H1 (cell line): ENCODE results near the gene DKK3. TPM values are rescaled to one million over a fixed set of nuclear protein-coding genes. Genes with fewer than 3 reads are reported as not detected.

Experiments
- CTCF ChIA-PET: fragments of 300-600 bp; sonication (Branson Sonifier 250); formaldehyde crosslinking; loops from one replicate; lab custom pipeline; 2021; ENCODE audit not compliant: partially characterized antibody; lab: Charles Lee
- POLR2A ChIA-PET: fragments of 300-600 bp; sonication (Branson Sonifier 250); formaldehyde crosslinking; loops from one replicate; lab custom pipeline; 2021; ENCODE audit warnings: inconsistent platforms; ENCODE audit not compliant: partially characterized antibody; lab: Charles Lee
- DNase-seq, 2 experiments: peaks; one replicate each; pipeline versions ENCODE4 v3.0.0 to v3.0.0-alpha.2; 2010 to 2022; ENCODE audit warnings: low spot score in 2 of 2, low read depth in 1 of 2, mixed read lengths in 1 of 2
- FAIRE-seq: peaks from 2 replicates; lab custom pipeline; 2011; peaks lifted over from hg19 to GRCh38; lab: Jason Lieb, UNC
- H2AFZ ChIP-seq: 2 replicates; pipeline ENCODE4 v1.8.1; 2012; ENCODE audit warnings: low read length, inconsistent platforms
- H2AK5ac ChIP-seq: 2 replicates; pipeline ENCODE4 v1.6.1; 2013; ENCODE audit warnings: low read depth, low read length
- H2BK120ac ChIP-seq: replicated peaks from 2 replicates; pipeline ENCODE3; 2013; ENCODE audit warnings: low read depth, low read length, inconsistent platforms
- H2BK12ac ChIP-seq: 2 replicates; pipeline ENCODE4 v1.6.1; 2013; ENCODE audit warnings: low read depth, low read length
- H2BK15ac ChIP-seq: 2 replicates; pipeline ENCODE4 v1.6.1; 2013; ENCODE audit warnings: low read length
- H2BK20ac ChIP-seq: 2 replicates; pipeline ENCODE4 v1.6.1; 2013; ENCODE audit warnings: low read length
- H2BK5ac ChIP-seq: 2 replicates; pipeline ENCODE4 v1.6.1; 2013; ENCODE audit warnings: low read depth, low read length
- H3K14ac ChIP-seq: 2 replicates; pipeline ENCODE4 v1.6.1; 2013; ENCODE audit warnings: inconsistent platforms; ENCODE audit not compliant: insufficient read length
- H3K18ac ChIP-seq: 2 replicates; pipeline ENCODE4 v1.6.1; 2013; ENCODE audit warnings: low read length; ENCODE audit errors: extremely low read depth
- H3K23ac ChIP-seq: 2 replicates; pipeline ENCODE4 v1.6.1; 2013; ENCODE audit warnings: inconsistent platforms; ENCODE audit not compliant: insufficient read length
- H3K23me2 ChIP-seq: 2 replicates; pipeline ENCODE4 v1.6.1; 2013; ENCODE audit warnings: low read depth, low read length
- H3K27ac ChIP-seq: 2 replicates; pipeline ENCODE4 v1.6.1; 2011; ENCODE audit warnings: low read depth, low read length, inconsistent platforms
- H3K27me3 ChIP-seq, 4 experiments: replicated peaks in 1 of 4; 1 replicate in 1 of 4; 2 replicates in 3 of 4; pipeline versions ENCODE4 v1.6.1 to v1.8.1; 2011 to 2013; ENCODE audit warnings: low read length in 3 of 4, mild to moderate bottlenecking in 3 of 4, inconsistent platforms in 2 of 4, mixed read lengths in 2 of 4, moderate library complexity in 1 of 4; ENCODE audit not compliant: control insufficient read depth in 3 of 4, insufficient read depth in 3 of 4; ENCODE audit errors: extremely low read depth in 1 of 4
- H3K36me3 ChIP-seq, 4 experiments: 2 replicates each; pipeline versions ENCODE4 v1.6.1 to v1.8.1; 2011 to 2013; ENCODE audit warnings: mild to moderate bottlenecking in 4 of 4, low read length in 3 of 4, moderate library complexity in 2 of 4, control low read depth in 1 of 4, inconsistent platforms in 1 of 4; ENCODE audit not compliant: insufficient read depth in 4 of 4, control insufficient read depth in 2 of 4
- H3K4ac ChIP-seq: replicated peaks from 2 replicates; pipeline ENCODE3; 2013; ENCODE audit warnings: low read length, low read depth, mixed read lengths, inconsistent platforms; ENCODE audit not compliant: insufficient read length
- H3K4me1 ChIP-seq, 4 experiments: replicated peaks in 1 of 4; 1 replicate in 1 of 4; 2 replicates in 3 of 4; pipeline versions ENCODE4 v1.6.1 to v1.8.1; 2011 to 2013; ENCODE audit warnings: low read length in 3 of 4, inconsistent platforms in 2 of 4, mixed read lengths in 1 of 4; ENCODE audit not compliant: insufficient read depth in 4 of 4, control insufficient read depth in 3 of 4
- H3K4me2 ChIP-seq, 2 experiments: 2 replicates each; pipeline versions ENCODE4 v1.6.1 to v1.8.1; 2011 to 2013; ENCODE audit warnings: low read depth in 2 of 2, low read length in 2 of 2, control low read depth in 1 of 2, inconsistent platforms in 1 of 2, mild to moderate bottlenecking in 1 of 2; ENCODE audit not compliant: insufficient read depth in 1 of 2
- H3K4me3 ChIP-seq, 4 experiments: fragments of 200-600, 300-600 bp in 1 of 4; sonication (generic), shearing (Covaris generic), sonication (Bioruptor Twin) in 1 of 4; 2 replicates each; pipeline versions ENCODE4 v1.5.1 to v1.8.1; 2011 to 2016; ENCODE audit warnings: low read length in 4 of 4, low read depth in 3 of 4, control low read depth in 2 of 4, inconsistent platforms in 2 of 4, mild to moderate bottlenecking in 2 of 4, mixed read lengths in 1 of 4, moderate library complexity in 1 of 4; ENCODE audit not compliant: insufficient read depth in 2 of 4; ENCODE audit errors: extremely low read depth in 1 of 4
- H3K56ac ChIP-seq: replicated peaks from 2 replicates; pipeline ENCODE3; 2013; ENCODE audit warnings: low read depth, mild to moderate bottlenecking, mixed read lengths, low read length, inconsistent platforms; ENCODE audit not compliant: insufficient read length
- H3K79me1 ChIP-seq: 2 replicates; pipeline ENCODE4 v1.6.1; 2013; ENCODE audit warnings: low read depth, low read length, control low read depth
- H3K79me2 ChIP-seq, 2 experiments: 2 replicates each; pipeline versions ENCODE4 v1.6.1 to v1.8.1; 2012 to 2013; ENCODE audit warnings: low read length in 2 of 2, mild to moderate bottlenecking in 2 of 2, inconsistent platforms in 1 of 2; ENCODE audit not compliant: insufficient read depth in 2 of 2, control insufficient read depth in 1 of 2
- H3K9ac ChIP-seq, 4 experiments: replicated peaks in 1 of 4; 1 replicate in 1 of 4; 2 replicates in 3 of 4; pipeline versions ENCODE4 v1.6.1 to v1.8.1; 2011 to 2013; ENCODE audit warnings: low read depth in 3 of 4, low read length in 3 of 4, control low read depth in 2 of 4, mild to moderate bottlenecking in 2 of 4, moderate library complexity in 2 of 4, inconsistent platforms in 1 of 4; ENCODE audit errors: extremely low read depth in 1 of 4
- H3K9me3 ChIP-seq, 2 experiments: 2 replicates each; pipeline versions ENCODE4 v1.6.1 to v1.8.1; 2012 to 2013; ENCODE audit warnings: mild to moderate bottlenecking in 2 of 2, moderate library complexity in 2 of 2, control low read depth in 1 of 2, inconsistent platforms in 1 of 2, low read depth in 1 of 2, low read length in 1 of 2, mixed read lengths in 1 of 2; ENCODE audit not compliant: insufficient read depth in 2 of 2
- H4K20me1 ChIP-seq, 2 experiments: replicated peaks in 1 of 2; 2 replicates each; pipeline versions ENCODE3 to v1.8.1; 2011 to 2013; ENCODE audit warnings: inconsistent platforms in 2 of 2, low read length in 2 of 2, mild to moderate bottlenecking in 1 of 2; ENCODE audit not compliant: insufficient read depth in 2 of 2, control insufficient read depth in 1 of 2
- H4K5ac ChIP-seq: 2 replicates; pipeline ENCODE4 v1.6.1; 2013; ENCODE audit warnings: low read length, low read depth, mixed read lengths, inconsistent platforms; ENCODE audit not compliant: insufficient read length
- H4K8ac ChIP-seq: 2 replicates; pipeline ENCODE4 v1.8.0; 2013; ENCODE audit warnings: mild to moderate bottlenecking, moderate library complexity, low read length, inconsistent platforms; ENCODE audit not compliant: insufficient read depth; ENCODE audit errors: extremely low read depth
- H4K91ac ChIP-seq: replicated peaks from 2 replicates; pipeline ENCODE3; 2013; ENCODE audit warnings: low read length, mixed read lengths, inconsistent platforms; ENCODE audit not compliant: insufficient read length
- CHD2 ChIP-seq: IDR thresholded peaks from 2 replicates; pipeline ENCODE4 v1.6.1; 2012; ENCODE audit warnings: low read length, improper control_type of control experiment
- MAFK ChIP-seq: IDR thresholded peaks from 2 replicates; pipeline ENCODE4 v1.6.1; 2012; ENCODE audit warnings: low read depth, mild to moderate bottlenecking, improper control_type of control experiment, low read length
- MAX ChIP-seq: IDR thresholded peaks from 2 replicates; pipeline ENCODE4 v1.6.1; 2012; ENCODE audit warnings: inconsistent platforms
- POLR2AphosphoS5 ChIP-seq: IDR thresholded peaks from 2 replicates; pipeline ENCODE4 v1.6.1; 2011; ENCODE audit warnings: low read depth, low read length
- SAP30 ChIP-seq: fragments of 300-600 bp; sonication (generic); IDR thresholded peaks from 2 replicates; pipeline ENCODE4 v1.7.1; 2012; ENCODE audit warnings: low read length, moderate library complexity, mild to moderate bottlenecking, inconsistent platforms; ENCODE audit not compliant: insufficient read depth, insufficient replicate concordance
- SP2 ChIP-seq: IDR thresholded peaks from 2 replicates; pipeline ENCODE4 v1.6.1; 2012; ENCODE audit warnings: mild to moderate bottlenecking, low read length, inconsistent platforms
- ZNF274 ChIP-seq: IDR thresholded peaks from 2 replicates; pipeline ENCODE4 v1.7.0; 2012; ENCODE audit warnings: low read length, borderline replicate concordance; ENCODE audit errors: extremely low read depth
- WGBS, 2 experiments: shearing (Covaris generic) in 1 of 2; methylation state at CpG; one replicate each; pipeline versions ENCODE4 v1.1.6 to v1.1.7; 2013 to 2015; ENCODE audit warnings: low lambda C conversion rate in 2 of 2, mixed read lengths in 2 of 2, inconsistent platforms in 1 of 2, low coverage in 1 of 2, missing lambda C conversion rate in 1 of 2; ENCODE audit not compliant: insufficient replicate concordance in 2 of 2, insufficient coverage in 1 of 2, insufficient read length in 1 of 2; ENCODE audit errors: extremely low coverage in 1 of 2, missing lambda C conversion rate in 1 of 2; 5-methylcytosine and 5-hydroxymethylcytosine counted together
- polyA plus RNA-seq, 7 experiments: library from polyadenylated mRNA; depleted of rRNA in 3 of 7; stranded (reverse) in 5 of 7; unstranded in 2 of 7; fragments of >200 nt in 5 of 7; fragments of 200-250 nt in 2 of 7; gene quantifications; 1 replicate in 5 of 7; 2 replicates in 1 of 7; 4 replicates in 1 of 7; pipeline versions ENCODE4 v1.2.1 to v1.2.3, GENCODE V29; 2011 to 2013; ENCODE audit warnings: missing spikeins in 2 of 7, mixed read lengths in 2 of 7
- total RNA-seq: library from RNA; stranded (reverse); fragmentation: NEBNext Ultra II Directional; extraction: Animal tissue kit (Norgen Biotek cat#: 25700); gene quantifications from 2 replicates; pipeline ENCODE4 v1.2.1, GENCODE V29; 2021

The DKK3 gene
- total and polyA plus RNA-seq, 2 of the 8 experiments (the other 6 are each of a cell fraction or from before 2014, with no cell fraction given), result 30.0 to 40.1 TPM

GRCh38 chr11:11971906-11972547, 36.4 kb downstream of the DKK3 start:
- Histone ChIP-seq H2BK120ac (no peak overlapping the region), H3K79me1 (no peaks in the 10 kb centered on the region), H3K79me2 (no peaks in the 10 kb centered on the region), H3K14ac (no peak overlapping the region), H3K4ac (no peak overlapping the region), H2BK20ac (no peak overlapping the region), H4K5ac (no peak overlapping the region), H2AK5ac (no peak overlapping the region), H3K23ac (no peak overlapping the region), H3K4me3 (no peak overlapping the region), H3K9me3 (no peaks in the 10 kb centered on the region), H4K91ac (no peak overlapping the region), H2AFZ (no peak overlapping the region), H3K4me1 (peaks cover 0 to 3% (median 1%) of the 10 kb centered on the region in 4 experiments; a peak in 2 of 7 replicates), H3K36me3 (no peaks in the 10 kb centered on the region), H3K23me2 (no peaks in the 10 kb centered on the region), H2BK15ac (no peak overlapping the region), H3K4me2 (no peak overlapping the region), H3K18ac (no peak overlapping the region), H3K27me3 (no peaks in the 10 kb centered on the region), H3K56ac (no peak overlapping the region), H3K27ac (no peak overlapping the region), H2BK5ac (no peak overlapping the region), H4K8ac (no peak overlapping the region), H3K9ac (no peak overlapping the region), H2BK12ac (no peak overlapping the region), H4K20me1 (no peaks in the 10 kb centered on the region)
- POLR2A ChIA-PET, result interaction anchor here (1.2 kb wide), 1 partner anchor 38 kb away, joined by 3 read pairs; no protein-coding TSS in a partner anchor
- no peak for TF ChIP-seq SP2
- no peak for TF ChIP-seq CHD2
- no peak for TF ChIP-seq SAP30
- no peak for TF ChIP-seq MAFK
- no peak for TF ChIP-seq POLR2AphosphoS5
- TF ChIP-seq ZNF274, result no peak
- no peak for TF ChIP-seq MAX
- DNase-seq, result peak in 1 of 2 experiments; percentile 37
- CTCF ChIA-PET, result interaction anchor here (0.9 to 2.6 kb wide), 7 partner anchors 10 to 264 kb away, joined by 3 to 10 read pairs (median 3); no protein-coding TSS in a partner anchor
- FAIRE-seq, result no peak
- WGBS, 2 experiments, result 89% methylated on average over 5 of the region's 5 CpGs; no CpG with 5 or more reads in 1 of the 2 experiments
